HL-60 (cell line): ENCODE measurements around the gene GRK2.

Experiments used
- DNase-seq, 2 experiments: peaks; one replicate each; pipeline ENCODE4 v3.0.0-alpha.2; 2010 to 2020; ENCODE audit warnings: low read depth in 1 of 2, low spot score in 1 of 2
- H3K27ac ChIP-seq: fragments of 250-450 bp; sonication (Bioruptor Pico); replicated peaks from 2 replicates; pipeline ENCODE4 v1.5.1; 2020; ENCODE audit warnings: mild to moderate bottlenecking, moderate library complexity
- H3K27me3 ChIP-seq: fragments of 250-450 bp; sonication (Bioruptor Pico); 2 replicates; pipeline ENCODE4 v1.5.1; 2021; ENCODE audit warnings: mild to moderate bottlenecking, moderate library complexity; ENCODE audit not compliant: insufficient read depth, poor library complexity, severe bottlenecking
- H3K4me3 ChIP-seq: replicated peaks from 2 replicates; pipeline ENCODE4 v1.5.1; 2011; ENCODE audit warnings: mild to moderate bottlenecking, control low read depth, low read length; ENCODE audit not compliant: insufficient read depth
- GABPA ChIP-seq: IDR thresholded peaks from 2 replicates; pipeline ENCODE4 v1.6.1; 2012; ENCODE audit warnings: low read depth
- POLR2AphosphoS5 ChIP-seq: IDR thresholded peaks from 2 replicates; pipeline ENCODE4 v1.6.1; 2012; ENCODE audit warnings: low read depth
- SPI1 ChIP-seq: IDR thresholded peaks from 2 replicates; pipeline ENCODE4 v1.6.1; 2012; ENCODE audit warnings: low read depth, mild to moderate bottlenecking, borderline replicate concordance
- TF ChIP-seq, protein P1 (sequence below): IDR thresholded peaks from 2 replicates; pipeline ENCODE4 v1.6.1; 2012; ENCODE audit warnings: low read depth; ENCODE audit not compliant: insufficient replicate concordance
- TF ChIP-seq, protein P2 (sequence below): IDR thresholded peaks from one replicate; pipeline ENCODE4 v1.5.1; 2011; ENCODE audit warnings: low read length, control low read depth, inconsistent platforms; ENCODE audit not compliant: insufficient read depth

GRK2 gene

GRCh38 chr11:67320011-67320410 lies 53.7 kb downstream of the GRK2 start:
- no peak for TF ChIP-seq POLR2AphosphoS5
- TF ChIP-seq, protein P1, sequence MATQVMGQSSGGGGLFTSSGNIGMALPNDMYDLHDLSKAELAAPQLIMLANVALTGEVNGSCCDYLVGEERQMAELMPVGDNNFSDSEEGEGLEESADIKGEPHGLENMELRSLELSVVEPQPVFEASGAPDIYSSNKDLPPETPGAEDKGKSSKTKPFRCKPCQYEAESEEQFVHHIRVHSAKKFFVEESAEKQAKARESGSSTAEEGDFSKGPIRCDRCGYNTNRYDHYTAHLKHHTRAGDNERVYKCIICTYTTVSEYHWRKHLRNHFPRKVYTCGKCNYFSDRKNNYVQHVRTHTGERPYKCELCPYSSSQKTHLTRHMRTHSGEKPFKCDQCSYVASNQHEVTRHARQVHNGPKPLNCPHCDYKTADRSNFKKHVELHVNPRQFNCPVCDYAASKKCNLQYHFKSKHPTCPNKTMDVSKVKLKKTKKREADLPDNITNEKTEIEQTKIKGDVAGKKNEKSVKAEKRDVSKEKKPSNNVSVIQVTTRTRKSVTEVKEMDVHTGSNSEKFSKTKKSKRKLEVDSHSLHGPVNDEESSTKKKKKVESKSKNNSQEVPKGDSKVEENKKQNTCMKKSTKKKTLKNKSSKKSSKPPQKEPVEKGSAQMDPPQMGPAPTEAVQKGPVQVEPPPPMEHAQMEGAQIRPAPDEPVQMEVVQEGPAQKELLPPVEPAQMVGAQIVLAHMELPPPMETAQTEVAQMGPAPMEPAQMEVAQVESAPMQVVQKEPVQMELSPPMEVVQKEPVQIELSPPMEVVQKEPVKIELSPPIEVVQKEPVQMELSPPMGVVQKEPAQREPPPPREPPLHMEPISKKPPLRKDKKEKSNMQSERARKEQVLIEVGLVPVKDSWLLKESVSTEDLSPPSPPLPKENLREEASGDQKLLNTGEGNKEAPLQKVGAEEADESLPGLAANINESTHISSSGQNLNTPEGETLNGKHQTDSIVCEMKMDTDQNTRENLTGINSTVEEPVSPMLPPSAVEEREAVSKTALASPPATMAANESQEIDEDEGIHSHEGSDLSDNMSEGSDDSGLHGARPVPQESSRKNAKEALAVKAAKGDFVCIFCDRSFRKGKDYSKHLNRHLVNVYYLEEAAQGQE, result no peak
- TF ChIP-seq, protein P2, sequence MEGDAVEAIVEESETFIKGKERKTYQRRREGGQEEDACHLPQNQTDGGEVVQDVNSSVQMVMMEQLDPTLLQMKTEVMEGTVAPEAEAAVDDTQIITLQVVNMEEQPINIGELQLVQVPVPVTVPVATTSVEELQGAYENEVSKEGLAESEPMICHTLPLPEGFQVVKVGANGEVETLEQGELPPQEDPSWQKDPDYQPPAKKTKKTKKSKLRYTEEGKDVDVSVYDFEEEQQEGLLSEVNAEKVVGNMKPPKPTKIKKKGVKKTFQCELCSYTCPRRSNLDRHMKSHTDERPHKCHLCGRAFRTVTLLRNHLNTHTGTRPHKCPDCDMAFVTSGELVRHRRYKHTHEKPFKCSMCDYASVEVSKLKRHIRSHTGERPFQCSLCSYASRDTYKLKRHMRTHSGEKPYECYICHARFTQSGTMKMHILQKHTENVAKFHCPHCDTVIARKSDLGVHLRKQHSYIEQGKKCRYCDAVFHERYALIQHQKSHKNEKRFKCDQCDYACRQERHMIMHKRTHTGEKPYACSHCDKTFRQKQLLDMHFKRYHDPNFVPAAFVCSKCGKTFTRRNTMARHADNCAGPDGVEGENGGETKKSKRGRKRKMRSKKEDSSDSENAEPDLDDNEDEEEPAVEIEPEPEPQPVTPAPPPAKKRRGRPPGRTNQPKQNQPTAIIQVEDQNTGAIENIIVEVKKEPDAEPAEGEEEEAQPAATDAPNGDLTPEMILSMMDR, result no peak
- no peak for TF ChIP-seq GABPA
- TF ChIP-seq SPI1, result no peak
- H3K27ac ChIP-seq, result no peak overlapping the region
- no peak overlapping the region for H3K4me3 ChIP-seq
- DNase-seq, result no peak
- no peaks in the 10 kb centered on the region for H3K27me3 ChIP-seq

GRCh38 chr11:67320691-67321090 lies 54.4 kb downstream of the GRK2 start:
- DNase-seq, result no peak
- no peak overlapping the region for H3K4me3 ChIP-seq
- H3K27me3 ChIP-seq, result no peaks in the 10 kb centered on the region
- no peak overlapping the region for H3K27ac ChIP-seq
- TF ChIP-seq SPI1 (no peak), GABPA (no peak), POLR2AphosphoS5 (no peak)
- TF ChIP-seq, protein P2, result no peak
- TF ChIP-seq, protein P1, result no peak

- H3K27me3 ChIP-seq, result no peaks in the 10 kb centered on the region
- H3K27ac ChIP-seq, result no peak overlapping the region
- H3K4me3 ChIP-seq, result no peak overlapping the region
- TF ChIP-seq SPI1 (no peak), POLR2AphosphoS5 (no peak), GABPA (no peak)
- TF ChIP-seq, protein P2, result no peak
- TF ChIP-seq, protein P1, result no peak
- no peak for DNase-seq
Observed at GRCh38 chr11:67321313-67321871, 55.1 kb downstream of the GRK2 start.
